HEK293 (cell line): ENCODE data around the gene KCNV2.

Source experiments
- CTCF ChIP-seq: fragments of 450-650 bp; formaldehyde crosslinking; IDR thresholded peaks from 2 replicates; pipeline ENCODE4 v1.5.1; 2016; ENCODE audit warnings: missing biosample characterization, missing genetic modification characterization
- ELK4 ChIP-seq: IDR thresholded peaks from 2 replicates; pipeline ENCODE4 v1.6.1; 2011; ENCODE audit warnings: mild to moderate bottlenecking, low read depth, low read length, borderline replicate concordance
- MEIS1 ChIP-seq: sonication (generic); formaldehyde crosslinking; IDR thresholded peaks from 2 replicates; pipeline ENCODE4 v1.8.1; 2022; ENCODE audit warnings: missing genetic modification reagents, mild to moderate bottlenecking, borderline replicate concordance
- SP7 ChIP-seq: fragments of 450-650 bp; formaldehyde crosslinking; IDR thresholded peaks from 2 replicates; pipeline ENCODE4 v1.5.1; 2016; ENCODE audit warnings: missing biosample characterization, missing genetic modification characterization
- ZNF223 ChIP-seq: fragments of 450-650 bp; formaldehyde crosslinking; IDR thresholded peaks from 2 replicates; pipeline ENCODE4 v1.5.1; 2016; ENCODE audit warnings: missing biosample characterization, missing genetic modification characterization
- ZNF747 ChIP-seq: fragments of 450-650 bp; formaldehyde crosslinking; IDR thresholded peaks from 2 replicates; pipeline ENCODE4 v1.5.1; 2016; ENCODE audit warnings: missing biosample characterization, missing genetic modification characterization

- TF ChIP-seq CTCF (tag by site-specific recombination) (no peak), ELK4 (no peak), SP7 (tag by site-specific recombination) (no peak), ZNF223 (tag by site-specific recombination) (no peak), ZNF747 (tag by site-specific recombination) (no peak), MEIS1 (no peak)
Measured at GRCh38 chr9:2700909-2701550, 16.3 kb upstream of the KCNV2 start.
